ENCODE data around the gene DZIP1. TPM values are rescaled to one million over a fixed set of nuclear protein-coding genes. Genes with fewer than 3 reads are reported as not detected.

The DZIP1 gene
- total and polyA plus RNA-seq, 7 experiments from 2014 or later, result not detected

DNA sequence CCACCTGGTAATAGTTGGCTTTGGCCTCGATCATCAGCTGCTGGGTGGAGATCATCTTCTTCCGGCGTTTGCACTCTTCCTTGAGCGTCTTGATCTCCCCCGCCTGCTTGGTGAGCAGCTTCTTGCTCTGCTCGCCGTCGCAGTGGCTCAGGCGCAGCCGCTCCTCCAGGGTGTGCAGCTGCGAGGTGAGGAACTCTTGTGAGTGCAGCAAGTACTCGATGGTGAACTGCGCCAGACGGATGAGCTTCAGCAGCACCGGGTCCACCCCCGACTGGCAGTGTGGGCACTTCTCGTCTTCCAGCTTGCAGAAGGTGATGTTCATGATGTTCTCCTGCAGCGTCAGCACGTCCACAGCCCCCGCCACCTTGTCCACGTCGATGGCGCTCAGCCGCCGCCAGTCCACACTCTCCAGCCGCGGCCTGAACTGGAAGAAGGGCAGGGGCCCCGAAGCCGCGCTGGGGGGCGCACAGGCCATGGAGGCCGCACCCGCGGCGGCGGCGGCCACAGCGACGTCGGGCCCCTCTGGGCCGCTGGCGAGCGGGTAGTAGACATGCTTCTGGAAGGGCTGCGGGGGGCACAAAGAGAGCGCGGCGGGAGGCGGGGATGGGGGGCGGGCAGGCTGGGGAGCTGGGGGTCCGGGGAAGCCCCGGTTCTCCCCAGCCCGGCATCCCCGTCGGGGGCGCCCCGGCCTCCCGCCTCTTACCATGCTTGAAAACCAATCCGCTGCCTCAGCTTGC, 3.0 kb downstream of the DZIP1 start:
- H3K4me1 ChIP-seq (ENCODE audit: control insufficient read depth in 2 of 2, insufficient read depth in 2 of 2, low read length in 2 of 2), result no peaks in the 10 kb centered on the region
- peak overlapping the region in 2 of 10 donors; percentile 10 to 34 for H3K4me3 Mint-ChIP-seq
- H3K9me3 Mint-ChIP-seq, result no peaks in the 10 kb centered on the region
- H3K4me3 ChIP-seq (ENCODE audit: low read length), result no peak overlapping the region
- POLR2A ChIA-PET, result no interaction called here
- CTCF ChIA-PET, result no interaction called here
- DNase-seq (no peak), ATAC-seq (no peak)
- H3K27ac Mint-ChIP-seq, result no peak overlapping the region
- no peaks in the 10 kb centered on the region for H3K36me3 ChIP-seq (ENCODE audit: control insufficient read depth in 2 of 3, insufficient read depth in 3 of 3, low read length in 3 of 3)
- peaks cover 39 to 54% (median 41%) of the 10 kb centered on the region in 5 donors for H3K27me3 Mint-ChIP-seq
- H3K27me3 ChIP-seq (ENCODE audit: control insufficient read depth in 2 of 2, insufficient read depth in 2 of 2, low read length in 2 of 2), result peaks cover 3% of the 10 kb centered on the region in 2 donors
- H3K4me1 Mint-ChIP-seq, result peaks cover 0 to 30% (median 17%) of the 10 kb centered on the region in 7 donors
- intact Hi-C loops (cut with micrococcal nuclease), result loop anchor here in 1 of 2 donors (5.0 kb wide), 1 partner anchor 36 kb away; the partner anchor contains the start of gene DNAJC3
- no peak overlapping the region for H3K27ac ChIP-seq (ENCODE audit: low read depth, low read length)
- no peaks in the 10 kb centered on the region for H3K9me3 ChIP-seq (ENCODE audit: control insufficient read depth in 2 of 3, low read length in 3 of 3)
- peaks cover 0 to 3% (median 0%) of the 10 kb centered on the region in 5 donors for H3K36me3 Mint-ChIP-seq

DNA sequence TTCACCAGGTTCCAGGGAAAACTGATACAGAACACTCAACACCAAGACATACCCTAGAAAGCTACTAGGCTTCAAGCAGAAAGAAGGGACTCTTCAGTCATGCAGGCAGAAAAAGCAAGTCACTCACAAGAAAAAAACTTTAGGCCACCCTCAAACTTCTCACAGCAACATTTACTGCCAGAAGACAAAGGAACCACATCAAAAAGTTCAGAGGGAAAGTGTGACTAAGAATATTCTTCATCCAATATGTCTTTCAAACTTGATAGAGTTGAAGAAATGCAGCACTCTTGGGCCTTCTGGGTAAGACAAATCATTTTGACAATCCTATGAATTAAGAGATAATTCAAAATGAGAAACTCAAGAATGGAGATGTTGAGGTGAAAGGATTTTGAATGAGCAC, 7.7 kb downstream of the DZIP1 start:
- H3K27me3 Mint-ChIP-seq, result peaks cover 21 to 36% (median 34%) of the 10 kb centered on the region in 5 donors
- H3K36me3 Mint-ChIP-seq, result no peaks in the 10 kb centered on the region
- H3K9me3 Mint-ChIP-seq, result peaks cover 0 to 1% (median 0%) of the 10 kb centered on the region in 11 donors
- peak in 1 of 9 donors; percentile 4 for DNase-seq
- intact Hi-C loops (cut with micrococcal nuclease), result no loop called here
- no peak for ATAC-seq
- no peaks in the 10 kb centered on the region for H3K9me3 ChIP-seq (ENCODE audit: control insufficient read depth in 2 of 3, low read length in 3 of 3)
- POLR2A ChIA-PET, result no interaction called here
- no peaks in the 10 kb centered on the region for H3K36me3 ChIP-seq (ENCODE audit: control insufficient read depth in 2 of 3, insufficient read depth in 3 of 3, low read length in 3 of 3)
- peaks cover 0 to 18% (median 10%) of the 10 kb centered on the region in 7 donors for H3K4me1 Mint-ChIP-seq
- H3K27ac ChIP-seq (ENCODE audit: low read depth, low read length), result no peak overlapping the region
- no peaks in the 10 kb centered on the region for H3K27me3 ChIP-seq (ENCODE audit: control insufficient read depth in 2 of 2, insufficient read depth in 2 of 2, low read length in 2 of 2)
- peak overlapping the region in 1 of 10 donors; percentile 4 for H3K4me3 Mint-ChIP-seq
- CTCF ChIA-PET, result no interaction called here
- no peak overlapping the region for H3K4me3 ChIP-seq (ENCODE audit: low read length)
- H3K4me1 ChIP-seq (ENCODE audit: control insufficient read depth in 2 of 2, insufficient read depth in 2 of 2, low read length in 2 of 2), result no peaks in the 10 kb centered on the region
- H3K27ac Mint-ChIP-seq, result peak overlapping the region in 1 of 9 donors; percentile 35

DNA sequence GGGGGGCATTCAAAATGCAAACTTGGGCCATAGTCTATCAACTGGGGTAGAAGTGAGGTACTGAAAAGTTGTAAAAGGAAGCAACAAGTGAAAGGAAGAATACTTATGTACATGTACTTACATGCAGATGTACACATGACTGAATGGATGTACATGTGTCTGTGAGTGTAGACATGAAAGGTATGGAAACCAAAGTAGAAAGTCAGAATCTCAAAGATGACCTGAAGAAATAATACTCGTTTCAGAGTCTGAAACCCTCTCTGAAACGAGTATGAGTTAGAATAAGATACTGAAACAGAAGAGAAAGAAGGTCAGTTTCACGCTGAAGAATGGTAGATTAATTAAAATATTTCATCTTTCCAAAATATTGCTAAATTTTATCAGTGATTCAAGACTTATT, 13.9 kb downstream of the DZIP1 start:
- Histone ChIP-seq H3K27me3 (ENCODE audit: control insufficient read depth in 2 of 2, insufficient read depth in 2 of 2, low read length in 2 of 2) (no peaks in the 10 kb centered on the region), H3K4me3 (ENCODE audit: low read length) (no peak overlapping the region), H3K36me3 (ENCODE audit: control insufficient read depth in 2 of 3, insufficient read depth in 3 of 3, low read length in 3 of 3) (no peaks in the 10 kb centered on the region), H3K27ac (ENCODE audit: low read depth, low read length) (no peak overlapping the region), H3K9me3 (ENCODE audit: control insufficient read depth in 2 of 3, low read length in 3 of 3) (no peaks in the 10 kb centered on the region), H3K4me1 (ENCODE audit: control insufficient read depth in 2 of 2, insufficient read depth in 2 of 2, low read length in 2 of 2) (no peaks in the 10 kb centered on the region)
- no peak overlapping the region for H3K4me3 Mint-ChIP-seq
- no peaks in the 10 kb centered on the region for H3K36me3 Mint-ChIP-seq
- intact Hi-C loops (cut with micrococcal nuclease), result no loop called here
- ChIA-PET POLR2A (no interaction called here), CTCF (no interaction called here)
- H3K27me3 Mint-ChIP-seq, result peaks cover 10 to 32% (median 21%) of the 10 kb centered on the region in 5 donors
- peaks cover 0 to 1% (median 0%) of the 10 kb centered on the region in 11 donors for H3K9me3 Mint-ChIP-seq
- ATAC-seq (no peak), DNase-seq (no peak)
- H3K27ac Mint-ChIP-seq, result no peak overlapping the region
- H3K4me1 Mint-ChIP-seq, result peaks cover 0 to 2% (median 0%) of the 10 kb centered on the region in 7 donors

GRCh38 chr13:95629071-95629470, 15.4 kb downstream of the DZIP1 start:
- H3K4me3 Mint-ChIP-seq, result no peak overlapping the region
- no peaks in the 10 kb centered on the region for H3K4me1 Mint-ChIP-seq
- intact Hi-C loops (cut with micrococcal nuclease), result loop anchor here in 1 of 2 donors (10.0 kb wide), 1 partner anchor 1186 kb away; no protein-coding TSS in a partner anchor
- H3K36me3 Mint-ChIP-seq, result no peaks in the 10 kb centered on the region
- H3K27ac ChIP-seq (ENCODE audit: low read depth, low read length), result no peak overlapping the region
- CTCF ChIA-PET, result interaction anchor here (0.7 kb wide), 1 partner anchor 13 kb away, joined by 3 read pairs; no protein-coding TSS in a partner anchor
- POLR2A ChIA-PET, result no interaction called here
- DNase-seq (no peak), ATAC-seq (no peak)
- peaks cover 15 to 35% (median 20%) of the 10 kb centered on the region in 5 donors for H3K27me3 Mint-ChIP-seq
- H3K27me3 ChIP-seq (ENCODE audit: control insufficient read depth in 2 of 2, insufficient read depth in 2 of 2, low read length in 2 of 2), result no peaks in the 10 kb centered on the region
- no peak overlapping the region for H3K4me3 ChIP-seq (ENCODE audit: low read length)
- H3K9me3 ChIP-seq (ENCODE audit: control insufficient read depth in 2 of 3, low read length in 3 of 3), result no peaks in the 10 kb centered on the region
- H3K4me1 ChIP-seq (ENCODE audit: control insufficient read depth in 2 of 2, insufficient read depth in 2 of 2, low read length in 2 of 2), result no peaks in the 10 kb centered on the region
- H3K27ac Mint-ChIP-seq, result no peak overlapping the region
- H3K9me3 Mint-ChIP-seq, result peaks cover 0 to 1% (median 0%) of the 10 kb centered on the region in 11 donors
- H3K36me3 ChIP-seq (ENCODE audit: control insufficient read depth in 2 of 3, insufficient read depth in 3 of 3, low read length in 3 of 3), result no peaks in the 10 kb centered on the region

DNA sequence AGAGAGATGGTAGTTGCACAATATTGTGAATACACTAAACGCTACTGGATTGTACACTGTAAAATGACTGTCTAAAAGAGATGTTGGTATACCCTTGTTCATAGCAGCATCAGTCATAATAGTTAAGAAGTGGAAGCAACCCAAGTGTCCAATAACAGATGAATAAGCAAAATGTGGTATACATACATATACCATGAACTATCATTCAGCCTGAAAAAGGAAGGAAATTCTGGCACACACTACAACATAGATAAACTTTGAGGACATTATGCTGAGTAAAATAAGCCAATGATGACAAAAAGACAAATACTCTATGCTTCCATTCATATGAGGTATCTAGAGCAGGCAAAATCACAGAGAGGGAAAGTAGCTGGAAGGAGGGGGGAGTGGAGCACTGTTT, 16.0 kb downstream of the DZIP1 start:
- no peaks in the 10 kb centered on the region for H3K27me3 ChIP-seq (ENCODE audit: control insufficient read depth in 2 of 2, insufficient read depth in 2 of 2, low read length in 2 of 2)
- peaks cover 15 to 33% (median 18%) of the 10 kb centered on the region in 5 donors for H3K27me3 Mint-ChIP-seq
- ChIA-PET POLR2A (no interaction called here), CTCF (interaction anchor here (0.7 to 0.9 kb wide), 2 partner anchors 13 to 32 kb away, joined by 3 read pairs; no protein-coding TSS in a partner anchor)
- intact Hi-C loops (cut with micrococcal nuclease), result loop anchor here in 1 of 2 donors (10.0 kb wide), 1 partner anchor 1186 kb away; no protein-coding TSS in a partner anchor
- H3K27ac ChIP-seq (ENCODE audit: low read depth, low read length), result no peak overlapping the region
- H3K36me3 ChIP-seq (ENCODE audit: control insufficient read depth in 2 of 3, insufficient read depth in 3 of 3, low read length in 3 of 3), result no peaks in the 10 kb centered on the region
- ATAC-seq (no peak), DNase-seq (no peak)
- no peak overlapping the region for H3K4me3 Mint-ChIP-seq
- H3K27ac Mint-ChIP-seq, result no peak overlapping the region
- H3K36me3 Mint-ChIP-seq, result no peaks in the 10 kb centered on the region
- no peaks in the 10 kb centered on the region for H3K4me1 ChIP-seq (ENCODE audit: control insufficient read depth in 2 of 2, insufficient read depth in 2 of 2, low read length in 2 of 2)
- H3K9me3 Mint-ChIP-seq, result peaks cover 0 to 1% (median 0%) of the 10 kb centered on the region in 11 donors
- H3K9me3 ChIP-seq (ENCODE audit: control insufficient read depth in 2 of 3, low read length in 3 of 3), result no peaks in the 10 kb centered on the region
- H3K4me3 ChIP-seq (ENCODE audit: low read length), result no peak overlapping the region
- H3K4me1 Mint-ChIP-seq, result no peaks in the 10 kb centered on the region

DNA sequence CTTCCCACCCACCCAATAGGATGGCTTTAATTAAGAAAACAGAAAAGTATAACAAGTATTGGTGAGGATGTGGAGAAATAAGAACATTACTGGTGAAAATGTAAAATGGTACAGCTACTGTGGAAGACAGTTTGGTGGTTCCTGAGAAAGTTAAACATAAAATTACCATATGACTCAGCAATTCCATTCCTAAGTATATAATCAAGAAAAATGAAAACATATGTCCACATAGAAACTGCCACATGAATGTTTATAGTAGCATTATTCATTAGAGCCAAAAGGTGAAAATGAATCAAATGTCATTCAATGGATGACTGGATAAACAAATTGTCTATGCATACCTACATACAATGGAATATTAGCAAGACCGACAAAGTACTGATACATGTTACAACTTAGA, 16.9 kb downstream of the DZIP1 start:
- H3K36me3 Mint-ChIP-seq, result no peaks in the 10 kb centered on the region
- peaks cover 17 to 36% (median 21%) of the 10 kb centered on the region in 5 donors for H3K27me3 Mint-ChIP-seq
- POLR2A ChIA-PET, result no interaction called here
- Histone ChIP-seq H3K27me3 (ENCODE audit: control insufficient read depth in 2 of 2, insufficient read depth in 2 of 2, low read length in 2 of 2) (no peaks in the 10 kb centered on the region), H3K9me3 (ENCODE audit: control insufficient read depth in 2 of 3, low read length in 3 of 3) (no peaks in the 10 kb centered on the region), H3K4me1 (ENCODE audit: control insufficient read depth in 2 of 2, insufficient read depth in 2 of 2, low read length in 2 of 2) (no peaks in the 10 kb centered on the region), H3K36me3 (ENCODE audit: control insufficient read depth in 2 of 3, insufficient read depth in 3 of 3, low read length in 3 of 3) (no peaks in the 10 kb centered on the region), H3K27ac (ENCODE audit: low read depth, low read length) (no peak overlapping the region), H3K4me3 (ENCODE audit: low read length) (no peak overlapping the region)
- peaks cover 0 to under 1% (median 0%) of the 10 kb centered on the region in 7 donors for H3K4me1 Mint-ChIP-seq
- intact Hi-C loops (cut with micrococcal nuclease), result loop anchor here in 1 of 2 donors (10.0 kb wide), 1 partner anchor 1187 kb away; no protein-coding TSS in a partner anchor
- no peak overlapping the region for H3K4me3 Mint-ChIP-seq
- no peak overlapping the region for H3K27ac Mint-ChIP-seq
- ATAC-seq (no peak), DNase-seq (no peak)
- peaks cover 0 to 1% (median 0%) of the 10 kb centered on the region in 11 donors for H3K9me3 Mint-ChIP-seq
- CTCF ChIA-PET, result interaction anchor here (0.9 to 1.1 kb wide), 3 partner anchors 33 to 206 kb away, joined by 3 to 4 read pairs (median 3); no protein-coding TSS in a partner anchor

Data from naive thymus-derived CD4-positive, alpha-beta T cell (primary cell).